ENCODE measurements around the gene ARR3.

Gene ARR3

GRCh38 chrX:70279081-70279480, 10.9 kb downstream of the ARR3 start:
- Histone ChIP-seq H3K36me3 (ENCODE audit: control insufficient read depth in 2 of 2, insufficient read depth in 2 of 2, low read length in 2 of 2) (peaks cover 0 to 2% of the 10 kb centered on the region in 2 donors), H3K9ac (ENCODE audit: low read length in 2 of 2) (no peak overlapping the region), H3K4me1 (ENCODE audit: control insufficient read depth, insufficient read depth, low read length) (no peaks in the 10 kb centered on the region), H3K9me3 (ENCODE audit: control insufficient read depth in 2 of 2, low read length in 2 of 2) (no peaks in the 10 kb centered on the region), H3K4me3 (ENCODE audit: low read length in 2 of 2) (no peak overlapping the region), H3K27ac (ENCODE audit: low read length) (no peak overlapping the region), H3K27me3 (ENCODE audit: control insufficient read depth in 1 of 2, insufficient read depth in 2 of 2, low read length in 2 of 2) (peaks cover 0 to 18% of the 10 kb centered on the region in 2 donors)

GRCh38 chrX:70280573-70280972, 12.4 kb downstream of the ARR3 start:
- peaks cover 0 to 20% of the 10 kb centered on the region in 2 donors for H3K27me3 ChIP-seq (ENCODE audit: control insufficient read depth in 1 of 2, insufficient read depth in 2 of 2, low read length in 2 of 2)
- H3K4me1 ChIP-seq (ENCODE audit: control insufficient read depth, insufficient read depth, low read length), result no peaks in the 10 kb centered on the region
- H3K36me3 ChIP-seq (ENCODE audit: control insufficient read depth in 2 of 2, insufficient read depth in 2 of 2, low read length in 2 of 2), result peaks cover 0 to 2% of the 10 kb centered on the region in 2 donors
- no peaks in the 10 kb centered on the region for H3K9me3 ChIP-seq (ENCODE audit: control insufficient read depth in 2 of 2, low read length in 2 of 2)
- H3K27ac ChIP-seq (ENCODE audit: low read length), result no peak overlapping the region
- H3K4me3 ChIP-seq (ENCODE audit: low read length in 2 of 2), result no peak overlapping the region
- no peak overlapping the region for H3K9ac ChIP-seq (ENCODE audit: low read length in 2 of 2)

GRCh38 chrX:70281951-70282350, 13.8 kb downstream of the ARR3 start, which contains the start of gene RAB41:
RAB41 (plus strand) TSS chrX:70282172; CDS start chrX:70282218, 46 bp downstream.
- Histone ChIP-seq H3K9me3 (ENCODE audit: control insufficient read depth in 2 of 2, low read length in 2 of 2) (no peaks in the 10 kb centered on the region), H3K4me1 (ENCODE audit: control insufficient read depth, insufficient read depth, low read length) (no peaks in the 10 kb centered on the region), H3K36me3 (ENCODE audit: control insufficient read depth in 2 of 2, insufficient read depth in 2 of 2, low read length in 2 of 2) (peaks cover 4 to 7% of the 10 kb centered on the region in 2 donors), H3K4me3 (ENCODE audit: low read length in 2 of 2) (no peak within 1 kb of the TSS), H3K9ac (ENCODE audit: low read length in 2 of 2) (no peak within 1 kb of the TSS), H3K27ac (ENCODE audit: low read length) (no peak within 1 kb of the TSS), H3K27me3 (ENCODE audit: control insufficient read depth in 1 of 2, insufficient read depth in 2 of 2, low read length in 2 of 2) (peaks cover 0 to 16% of the 10 kb centered on the region in 2 donors)

GRCh38 chrX:70289168-70289792, 21.1 kb downstream of the ARR3 start:
- peaks cover 14% of the 10 kb centered on the region for H3K4me1 ChIP-seq (ENCODE audit: control insufficient read depth, insufficient read depth, low read length)
- H3K27me3 ChIP-seq (ENCODE audit: control insufficient read depth in 1 of 2, insufficient read depth in 2 of 2, low read length in 2 of 2), result peaks cover 0 to under 1% of the 10 kb centered on the region in 2 donors
- peak overlapping the region; percentile 62 for H3K27ac ChIP-seq (ENCODE audit: low read length)
- peaks cover 3 to 7% of the 10 kb centered on the region in 2 donors for H3K36me3 ChIP-seq (ENCODE audit: control insufficient read depth in 2 of 2, insufficient read depth in 2 of 2, low read length in 2 of 2)
- peak overlapping the region; percentile 63 to 69 for H3K9ac ChIP-seq (ENCODE audit: low read length in 2 of 2)
- no peaks in the 10 kb centered on the region for H3K9me3 ChIP-seq (ENCODE audit: control insufficient read depth in 2 of 2, low read length in 2 of 2)
- peak overlapping the region; percentile 76 to 82 for H3K4me3 ChIP-seq (ENCODE audit: low read length in 2 of 2)

GRCh38 chrX:70289793-70290770, 21.9 kb downstream of the ARR3 start, which contains the start of the genes KIF4A and PDZD11:
KIF4A (plus strand) TSS chrX:70290104; CDS start chrX:70290459, 355 bp downstream.
PDZD11 (minus strand) TSS chrX:70289927; CDS start chrX:70289341, 586 bp downstream.
- H3K27ac ChIP-seq (ENCODE audit: low read length), result peak within 1 kb of the TSS; percentile 62
- no peaks in the 10 kb centered on the region for H3K9me3 ChIP-seq (ENCODE audit: control insufficient read depth in 2 of 2, low read length in 2 of 2)

GRCh38 chrX:70292788-70293187, 24.7 kb downstream of the ARR3 start:
- Histone ChIP-seq H3K9me3 (ENCODE audit: control insufficient read depth in 2 of 2, low read length in 2 of 2) (no peaks in the 10 kb centered on the region), H3K9ac (ENCODE audit: low read length in 2 of 2) (no peak overlapping the region), H3K27me3 (ENCODE audit: control insufficient read depth in 1 of 2, insufficient read depth in 2 of 2, low read length in 2 of 2) (no peaks in the 10 kb centered on the region), H3K4me1 (ENCODE audit: control insufficient read depth, insufficient read depth, low read length) (peaks cover 14% of the 10 kb centered on the region), H3K4me3 (ENCODE audit: low read length in 2 of 2) (no peak overlapping the region), H3K27ac (ENCODE audit: low read length) (no peak overlapping the region), H3K36me3 (ENCODE audit: control insufficient read depth in 2 of 2, insufficient read depth in 2 of 2, low read length in 2 of 2) (no peaks in the 10 kb centered on the region)

More at GRCh38 chrX:70289793-70290770, 21.9 kb downstream of the ARR3 start, which contains the start of the genes KIF4A and PDZD11:
- Histone ChIP-seq H3K9ac (ENCODE audit: low read length in 2 of 2) (peak within 1 kb of the TSS; percentile 63 to 69), H3K4me3 (ENCODE audit: low read length in 2 of 2) (peak within 1 kb of the TSS; percentile 76 to 82), H3K27me3 (ENCODE audit: control insufficient read depth in 1 of 2, insufficient read depth in 2 of 2, low read length in 2 of 2) (no peaks in the 10 kb centered on the region), H3K36me3 (ENCODE audit: control insufficient read depth in 2 of 2, insufficient read depth in 2 of 2, low read length in 2 of 2) (peaks cover 3 to 7% of the 10 kb centered on the region in 2 donors), H3K4me1 (ENCODE audit: control insufficient read depth, insufficient read depth, low read length) (peaks cover 14% of the 10 kb centered on the region)

GRCh38 chrX:70293621-70294020, 25.5 kb downstream of the ARR3 start:
- Histone ChIP-seq H3K9me3 (ENCODE audit: control insufficient read depth in 2 of 2, low read length in 2 of 2) (no peaks in the 10 kb centered on the region), H3K36me3 (ENCODE audit: control insufficient read depth in 2 of 2, insufficient read depth in 2 of 2, low read length in 2 of 2) (no peaks in the 10 kb centered on the region), H3K9ac (ENCODE audit: low read length in 2 of 2) (no peak overlapping the region), H3K27me3 (ENCODE audit: control insufficient read depth in 1 of 2, insufficient read depth in 2 of 2, low read length in 2 of 2) (peaks cover 0 to 3% of the 10 kb centered on the region in 2 donors), H3K27ac (ENCODE audit: low read length) (no peak overlapping the region), H3K4me3 (ENCODE audit: low read length in 2 of 2) (no peak overlapping the region), H3K4me1 (ENCODE audit: control insufficient read depth, insufficient read depth, low read length) (peaks cover 14% of the 10 kb centered on the region)

- Histone ChIP-seq H3K27me3 (ENCODE audit: control insufficient read depth in 1 of 2, insufficient read depth in 2 of 2, low read length in 2 of 2) (peaks cover 0 to 3% of the 10 kb centered on the region in 2 donors), H3K4me3 (ENCODE audit: low read length in 2 of 2) (no peak overlapping the region), H3K36me3 (ENCODE audit: control insufficient read depth in 2 of 2, insufficient read depth in 2 of 2, low read length in 2 of 2) (no peaks in the 10 kb centered on the region), H3K27ac (ENCODE audit: low read length) (no peak overlapping the region), H3K9me3 (ENCODE audit: control insufficient read depth in 2 of 2, low read length in 2 of 2) (no peaks in the 10 kb centered on the region), H3K9ac (ENCODE audit: low read length in 2 of 2) (no peak overlapping the region), H3K4me1 (ENCODE audit: control insufficient read depth, insufficient read depth, low read length) (no peaks in the 10 kb centered on the region)
These were observed 33.6 kb downstream of the ARR3 start for GRCh38 chrX:70301716-70302115.

- no peaks in the 10 kb centered on the region for H3K4me1 ChIP-seq (ENCODE audit: control insufficient read depth, insufficient read depth, low read length)
- H3K4me3 ChIP-seq (ENCODE audit: low read length in 2 of 2), result no peak overlapping the region
- H3K36me3 ChIP-seq (ENCODE audit: control insufficient read depth in 2 of 2, insufficient read depth in 2 of 2, low read length in 2 of 2), result no peaks in the 10 kb centered on the region
- H3K9ac ChIP-seq (ENCODE audit: low read length in 2 of 2), result no peak overlapping the region
- H3K9me3 ChIP-seq (ENCODE audit: control insufficient read depth in 2 of 2, low read length in 2 of 2), result no peaks in the 10 kb centered on the region
- H3K27ac ChIP-seq (ENCODE audit: low read length), result no peak overlapping the region
- H3K27me3 ChIP-seq (ENCODE audit: control insufficient read depth in 1 of 2, insufficient read depth in 2 of 2, low read length in 2 of 2), result no peaks in the 10 kb centered on the region
These were observed 45.4 kb downstream of the ARR3 start for GRCh38 chrX:70313503-70313902.

GRCh38 chrX:70322784-70323183, 54.6 kb downstream of the ARR3 start:
- no peak overlapping the region for H3K27ac ChIP-seq (ENCODE audit: low read length)
- no peaks in the 10 kb centered on the region for H3K9me3 ChIP-seq (ENCODE audit: control insufficient read depth in 2 of 2, low read length in 2 of 2)
- no peak overlapping the region for H3K9ac ChIP-seq (ENCODE audit: low read length in 2 of 2)
- no peaks in the 10 kb centered on the region for H3K36me3 ChIP-seq (ENCODE audit: control insufficient read depth in 2 of 2, insufficient read depth in 2 of 2, low read length in 2 of 2)
- peaks cover 0 to 6% of the 10 kb centered on the region in 2 donors for H3K27me3 ChIP-seq (ENCODE audit: control insufficient read depth in 1 of 2, insufficient read depth in 2 of 2, low read length in 2 of 2)
- no peaks in the 10 kb centered on the region for H3K4me1 ChIP-seq (ENCODE audit: control insufficient read depth, insufficient read depth, low read length)
- no peak overlapping the region for H3K4me3 ChIP-seq (ENCODE audit: low read length in 2 of 2)

Measured in stomach smooth muscle (tissue), 2 donors.